MCF 10A (cell line): Measurements from ENCODE around the gene ABAT. TPM values are rescaled to one million over a fixed set of nuclear protein-coding genes. Genes with fewer than 3 reads are reported as not detected.
"Not testable (repeated sequence)": the region's sequence is repeated elsewhere in the genome, so short reads cannot be mapped to it uniquely, and the experiment has no call there.

ENCODE experiments used
- BruUV-seq: library from RNA; stranded (reverse); fragments of 400-500 nt; replicated peaks from 2 replicates; lab custom pipeline; 2021; lab: Mats Ljungman, UMichigan
- CTCF ChIA-PET: fragments of 300-600 bp; sonication (Branson Sonifier 250); formaldehyde crosslinking; extraction: SDS; loops from one replicate; lab custom pipeline; 2021; ENCODE audit warnings: antibody characterized with exemption, inconsistent platforms; lab: Yijun Ruan, JAX
- POLR2A ChIA-PET: fragments of 300-600, 350-650 bp; sonication (Branson Sonifier 250); formaldehyde crosslinking; extraction: SDS; loops from one replicate; lab custom pipeline; 2020; ENCODE audit warnings: antibody characterized with exemption, inconsistent platforms; lab: Yijun Ruan, JAX
- DNase-seq: peaks from one replicate; pipeline ENCODE4 v3.0.0-alpha.2; 2018; ENCODE audit not compliant: unreplicated experiment
- H3K27ac Mint-ChIP-seq: one replicate; pipeline ENCODE4 v1.8.0; 2022; ENCODE audit warnings: mild to moderate bottlenecking, low read depth, mixed read lengths; ENCODE audit not compliant: unreplicated experiment
- H3K27me3 Mint-ChIP-seq: one replicate; pipeline ENCODE4 v1.8.0; 2022; ENCODE audit warnings: mixed read lengths; ENCODE audit not compliant: insufficient read depth, unreplicated experiment
- H3K36me3 Mint-ChIP-seq: one replicate; pipeline ENCODE4 v1.8.0; 2022; ENCODE audit warnings: mild to moderate bottlenecking, moderate library complexity, mixed read lengths; ENCODE audit not compliant: insufficient read depth, unreplicated experiment
- H3K4me1 Mint-ChIP-seq: one replicate; pipeline ENCODE4 v1.8.0; 2022; ENCODE audit warnings: mixed read lengths; ENCODE audit not compliant: insufficient read depth, unreplicated experiment
- H3K4me3 Mint-ChIP-seq: one replicate; pipeline ENCODE4 v1.8.0; 2022; ENCODE audit warnings: mild to moderate bottlenecking, moderate library complexity, mixed read lengths; ENCODE audit not compliant: unreplicated experiment
- H3K9me3 Mint-ChIP-seq: one replicate; pipeline ENCODE4 v1.8.0; 2022; ENCODE audit warnings: mixed read lengths; ENCODE audit not compliant: unreplicated experiment
- intact Hi-C: fragments of 100-400 bp; cut with micrococcal nuclease; formaldehyde crosslinking; loops from 2 replicates; pipeline ENCODE4 v1.14.1; 2022
- total RNA-seq: library from RNA; stranded (reverse); gene quantifications from 2 replicates; pipeline ENCODE4 v1.2.3, GENCODE V29; 2022
- TF ChIP-seq, protein P1 (sequence below): fragments of 200-600 bp; IDR thresholded peaks from one replicate; pipeline ENCODE4 v1.8.0; 2022; ENCODE audit warnings: antibody characterized with exemption, mild to moderate bottlenecking; ENCODE audit not compliant: unreplicated experiment

ABAT gene
- total RNA-seq, 1 experiment from 2014 or later, result 3.0 TPM

DNA sequence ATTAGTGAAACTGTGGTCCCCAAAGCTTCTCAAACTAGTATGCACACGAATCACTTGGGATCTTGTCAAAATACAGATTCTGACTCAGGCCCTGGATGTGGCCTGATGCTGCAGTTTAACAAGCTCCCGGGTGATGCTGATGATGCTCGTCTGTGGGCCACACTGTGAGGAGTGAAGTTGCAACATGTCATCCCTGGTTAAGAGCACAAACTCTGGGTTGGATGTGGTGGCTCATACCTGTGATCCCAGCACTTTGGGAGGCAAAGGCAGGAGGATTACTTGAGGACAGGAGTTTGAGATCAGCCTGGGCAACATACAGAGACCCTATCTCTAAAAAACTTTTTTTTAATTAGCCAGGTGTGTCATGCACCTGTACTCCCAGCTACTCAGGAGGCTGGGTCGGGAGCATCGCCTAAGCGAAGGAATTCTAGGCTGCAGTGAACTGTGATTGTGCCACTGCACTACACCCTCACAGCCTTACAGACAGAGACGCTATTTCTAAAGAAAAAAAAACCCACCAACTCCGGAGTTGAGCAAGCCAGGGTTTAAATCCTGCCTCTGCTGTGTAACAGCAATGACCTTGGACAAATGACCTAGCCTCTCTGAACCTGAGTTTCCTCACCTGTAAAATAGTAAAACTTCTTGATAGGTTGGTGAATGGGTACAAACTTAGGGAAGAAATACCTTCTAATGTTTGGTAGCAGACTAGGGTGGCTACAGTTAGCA is 24.4 kb upstream of the ABAT start:
- no TSS peak for BruUV-seq
- Mint-ChIP-seq H3K9me3 (no peaks in the 10 kb centered on the region), H3K27ac (no peak overlapping the region), H3K4me3 (no peak overlapping the region), H3K27me3 (no peaks in the 10 kb centered on the region), H3K4me1 (no peaks in the 10 kb centered on the region), H3K36me3 (peaks cover 17% of the 10 kb centered on the region)
- intact Hi-C loops, result no loop called here
- CTCF ChIA-PET, result interaction anchor here (0.6 to 0.7 kb wide), 2 partner anchors 79 to 142 kb away, joined by 3 to 5 read pairs; no protein-coding TSS in a partner anchor
- POLR2A ChIA-PET, result interaction anchor here (0.7 kb wide), 1 partner anchor 21 kb away, joined by 3 read pairs; no protein-coding TSS in a partner anchor
- no peak for DNase-seq
- TF ChIP-seq, protein P1, sequence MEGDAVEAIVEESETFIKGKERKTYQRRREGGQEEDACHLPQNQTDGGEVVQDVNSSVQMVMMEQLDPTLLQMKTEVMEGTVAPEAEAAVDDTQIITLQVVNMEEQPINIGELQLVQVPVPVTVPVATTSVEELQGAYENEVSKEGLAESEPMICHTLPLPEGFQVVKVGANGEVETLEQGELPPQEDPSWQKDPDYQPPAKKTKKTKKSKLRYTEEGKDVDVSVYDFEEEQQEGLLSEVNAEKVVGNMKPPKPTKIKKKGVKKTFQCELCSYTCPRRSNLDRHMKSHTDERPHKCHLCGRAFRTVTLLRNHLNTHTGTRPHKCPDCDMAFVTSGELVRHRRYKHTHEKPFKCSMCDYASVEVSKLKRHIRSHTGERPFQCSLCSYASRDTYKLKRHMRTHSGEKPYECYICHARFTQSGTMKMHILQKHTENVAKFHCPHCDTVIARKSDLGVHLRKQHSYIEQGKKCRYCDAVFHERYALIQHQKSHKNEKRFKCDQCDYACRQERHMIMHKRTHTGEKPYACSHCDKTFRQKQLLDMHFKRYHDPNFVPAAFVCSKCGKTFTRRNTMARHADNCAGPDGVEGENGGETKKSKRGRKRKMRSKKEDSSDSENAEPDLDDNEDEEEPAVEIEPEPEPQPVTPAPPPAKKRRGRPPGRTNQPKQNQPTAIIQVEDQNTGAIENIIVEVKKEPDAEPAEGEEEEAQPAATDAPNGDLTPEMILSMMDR, result no peak

DNA sequence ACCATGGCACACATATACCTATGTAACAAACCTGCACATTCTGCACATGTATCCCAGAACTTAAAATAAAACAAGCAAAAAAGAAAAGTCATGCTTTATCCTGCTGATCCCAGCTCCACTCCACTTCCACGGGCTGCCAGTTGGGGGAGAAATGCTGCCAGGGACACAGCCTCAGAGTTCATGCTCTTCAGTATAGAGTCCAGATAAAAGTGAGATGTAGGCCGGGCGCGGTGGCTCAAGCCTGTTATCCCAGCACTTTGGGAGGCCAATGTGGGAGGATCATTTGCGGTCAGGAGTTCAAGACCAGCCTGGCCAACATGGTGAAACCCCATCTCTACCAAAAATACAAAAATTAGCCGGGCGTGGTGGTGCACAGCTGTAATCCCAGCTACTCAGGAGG is 22.5 kb upstream of the ABAT start:
- CTCF ChIA-PET, result interaction anchor here (0.6 to 7.1 kb wide), 7 partner anchors 9 to 1576 kb away, joined by 3 to 60 read pairs (median 4); no protein-coding TSS in a partner anchor
- H3K4me3 Mint-ChIP-seq, intact Hi-C loops, H3K9me3 Mint-ChIP-seq, H3K4me1 Mint-ChIP-seq, H3K27me3 Mint-ChIP-seq, H3K27ac Mint-ChIP-seq, BruUV-seq: not testable (repeated sequence)
- peaks cover 10% of the 10 kb centered on the region for H3K36me3 Mint-ChIP-seq
- DNase-seq, result peak; percentile 14
- POLR2A ChIA-PET, result interaction anchor here (0.6 kb wide), 1 partner anchor 42 kb away, joined by 3 read pairs; no protein-coding TSS in a partner anchor

DNA sequence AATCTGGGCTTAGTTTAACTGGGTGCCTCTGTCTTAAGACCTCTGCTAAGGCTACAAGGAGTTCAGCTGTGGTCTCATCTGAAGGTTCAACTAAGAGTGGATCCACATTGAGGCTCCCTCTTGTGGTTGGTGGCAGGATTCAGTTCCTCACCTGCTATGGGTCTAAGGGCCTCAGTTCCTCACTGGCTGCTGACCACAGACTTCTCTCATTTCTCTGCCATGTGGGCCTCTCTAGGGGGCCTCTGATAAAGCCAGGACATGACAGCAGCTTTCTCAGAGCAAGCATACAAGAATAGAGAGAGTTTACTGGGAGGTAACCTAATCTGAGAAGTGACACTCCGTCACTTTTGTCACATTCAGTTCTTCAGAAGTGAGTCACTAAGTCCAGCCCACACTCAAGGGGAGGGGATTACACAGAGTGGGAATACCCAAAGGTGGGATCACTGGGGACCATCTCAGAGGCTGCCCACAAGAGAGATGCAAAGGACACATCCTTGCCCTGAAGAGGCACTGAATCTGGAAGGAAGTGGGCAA is 19.2 kb upstream of the ABAT start:
- TF ChIP-seq, protein P1, result peak; percentile 36
- H3K27ac Mint-ChIP-seq, result no peak overlapping the region
- H3K9me3 Mint-ChIP-seq, result no peaks in the 10 kb centered on the region
- no peaks in the 10 kb centered on the region for H3K36me3 Mint-ChIP-seq
- no peak overlapping the region for H3K4me3 Mint-ChIP-seq
- POLR2A ChIA-PET, result no interaction called here
- DNase-seq, result peak; percentile 66
- CTCF ChIA-PET, result interaction anchor here (0.6 to 22.4 kb wide), 20 partner anchors 8 to 539 kb away, joined by 3 to 303 read pairs (median 4); partner anchors contain the start of genes ABAT and LITAFD
- no peaks in the 10 kb centered on the region for H3K27me3 Mint-ChIP-seq
- intact Hi-C loops, result loop anchor here (1.0 kb wide), 1 partner anchor 88 kb away; no protein-coding TSS in a partner anchor
- no TSS peak for BruUV-seq
- H3K4me1 Mint-ChIP-seq, result no peaks in the 10 kb centered on the region

DNA sequence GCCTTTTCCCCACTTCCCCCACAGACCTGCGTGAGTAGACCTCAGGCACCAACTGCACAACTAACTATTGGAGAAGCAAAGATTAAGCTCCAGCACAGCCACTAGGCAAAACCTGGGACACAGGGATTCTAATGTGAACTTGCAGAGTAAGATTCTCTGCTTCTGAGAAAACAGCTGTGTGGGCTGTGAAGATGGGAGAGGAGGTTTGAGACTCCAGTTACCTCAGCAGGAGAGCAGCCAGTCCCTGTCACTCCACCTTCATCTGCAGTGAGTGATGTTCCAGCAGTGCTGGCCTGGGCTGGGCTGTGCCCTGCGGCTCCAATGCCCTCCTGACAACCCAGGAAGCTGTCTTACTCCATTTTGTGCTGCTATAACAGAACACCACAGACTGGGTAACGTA is 18.0 kb upstream of the ABAT start:
- intact Hi-C loops, result no loop called here
- Mint-ChIP-seq H3K4me1 (no peaks in the 10 kb centered on the region), H3K36me3 (no peaks in the 10 kb centered on the region), H3K27me3 (no peaks in the 10 kb centered on the region), H3K9me3 (no peaks in the 10 kb centered on the region), H3K27ac (no peak overlapping the region), H3K4me3 (peak overlapping the region; percentile 10)
- ChIA-PET CTCF (interaction anchor here (0.6 to 22.4 kb wide), 16 partner anchors 11 to 1988 kb away, joined by 3 to 303 read pairs (median 4); partner anchors contain the start of gene METTL22), POLR2A (no interaction called here)
- no TSS peak for BruUV-seq
- TF ChIP-seq, protein P1, result no peak
- DNase-seq, result no peak
